GM18499 (cell line): ENCODE data around the gene SLC39A11.
"Not testable (repeated sequence)": the region's sequence is repeated elsewhere in the genome, so short reads cannot be mapped to it uniquely, and the experiment has no call there.

Experiments
- ATAC-seq: cut with Tn5 transposase; IDR thresholded peaks from one replicate; pipeline ENCODE4 v1.9.1; 2021; ENCODE audit warnings: moderate number of reproducible peaks; ENCODE audit not compliant: insufficient read depth, unreplicated experiment

SLC39A11 gene

GRCh38 chr17:72816406-72816805 lies 276.1 kb downstream of the SLC39A11 start:
- ATAC-seq, result no peak

GRCh38 chr17:72813481-72813880 lies 279.0 kb downstream of the SLC39A11 start:
- ATAC-seq, result no peak

DNA sequence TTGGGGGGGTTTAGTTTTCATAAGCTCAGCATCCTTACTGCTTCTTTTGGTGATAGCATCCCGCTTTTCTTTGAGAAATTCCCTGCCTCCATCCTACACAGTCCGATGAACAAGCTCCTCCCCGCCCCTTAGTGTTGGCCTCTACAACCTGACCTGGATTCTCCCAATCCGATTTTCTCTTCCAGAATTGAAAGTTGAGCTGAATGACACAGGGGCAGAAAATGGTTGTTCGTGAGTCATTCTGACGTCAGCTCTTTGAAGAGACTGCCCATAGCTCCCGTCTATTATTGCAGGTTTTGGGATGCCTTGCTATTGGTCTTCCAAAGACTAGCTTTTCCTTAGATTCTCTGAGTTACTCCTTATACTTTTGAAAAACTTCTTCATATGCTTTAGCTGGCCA lies 279.7 kb downstream of the SLC39A11 start:
- no peak for ATAC-seq

DNA sequence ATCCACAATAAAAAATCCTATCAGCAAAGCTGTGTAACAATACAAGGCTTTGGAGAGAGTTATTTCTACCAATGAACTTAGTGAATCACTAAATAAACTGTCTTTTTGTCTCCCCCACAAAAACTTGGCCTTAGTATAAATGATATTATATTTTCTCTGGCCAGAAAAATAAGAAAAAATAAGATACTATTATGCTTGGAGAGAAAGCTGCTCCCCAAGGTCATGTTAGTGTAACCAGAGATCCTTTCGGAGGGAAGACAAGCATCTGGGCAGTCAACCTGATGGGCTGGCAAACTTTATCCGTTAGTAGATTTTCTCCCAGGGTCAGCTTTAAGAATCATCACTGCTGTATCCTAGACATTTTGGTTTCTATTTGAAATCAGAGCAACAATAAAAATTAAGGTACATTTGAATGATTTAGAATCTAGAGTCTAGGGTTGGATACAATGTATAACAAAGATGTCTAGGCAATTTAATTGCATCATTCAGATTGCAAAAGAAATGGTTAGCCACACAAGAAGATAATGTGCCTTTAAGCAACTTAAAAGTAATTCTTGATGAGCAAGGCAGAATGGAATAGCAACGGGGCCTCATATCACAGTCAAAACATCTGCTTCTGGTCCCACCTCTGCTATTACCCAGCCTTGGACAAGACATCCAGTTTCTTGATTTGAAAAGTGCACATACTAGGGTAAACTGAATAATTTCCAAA lies 280.4 kb downstream of the SLC39A11 start:
- ATAC-seq, result no peak

DNA sequence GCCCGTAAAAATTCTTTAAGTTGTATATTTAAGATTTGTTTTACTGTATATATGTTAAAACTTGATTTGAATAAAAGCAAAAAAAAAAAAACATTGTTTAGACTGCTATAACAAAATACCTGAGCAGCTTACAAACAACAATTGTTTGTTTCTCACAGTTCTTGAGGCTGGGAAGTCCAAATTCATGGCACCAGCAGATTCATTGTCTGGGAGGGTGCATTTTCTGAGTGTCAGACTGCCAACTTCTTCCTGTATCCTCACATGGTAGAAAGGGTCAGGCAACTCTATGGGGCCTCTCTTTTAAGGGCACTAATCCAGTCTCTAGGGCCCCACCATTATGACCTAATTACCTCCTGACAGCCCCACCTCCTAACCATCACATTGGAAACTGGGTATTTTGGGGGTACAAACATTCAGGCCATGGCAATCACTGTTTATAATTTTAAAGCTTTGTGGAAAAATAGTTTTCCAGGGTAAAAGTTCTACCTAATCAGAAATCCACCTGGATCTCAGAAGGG lies 281.4 kb downstream of the SLC39A11 start:
- no peak for ATAC-seq

GRCh38 chr17:72806011-72806410 lies 286.5 kb downstream of the SLC39A11 start:
- ATAC-seq, result no peak

- ATAC-seq, result no peak
These were observed 287.4 kb downstream of the SLC39A11 start for GRCh38 chr17:72804949-72805707.

DNA sequence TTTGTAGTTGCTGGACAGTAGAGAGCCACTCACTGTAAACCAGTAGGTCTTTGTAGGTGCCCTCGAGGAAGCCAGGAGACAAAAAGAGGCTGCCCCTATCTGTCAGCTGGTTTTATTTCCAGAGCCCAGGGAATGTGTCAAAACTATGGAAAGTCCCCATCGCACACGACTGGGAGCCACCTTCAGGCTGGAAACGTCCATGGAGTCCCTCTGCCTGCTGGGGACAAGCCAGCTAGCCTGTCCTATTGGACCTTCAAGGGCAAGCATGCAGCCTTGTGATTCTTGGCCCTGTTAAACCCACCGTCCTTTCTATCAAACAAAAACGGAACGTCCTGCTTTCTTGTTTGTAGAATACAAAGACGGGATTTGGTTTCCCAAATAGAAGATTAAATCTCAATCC lies 289.8 kb downstream of the SLC39A11 start:
- ATAC-seq, result no peak

GRCh38 chr17:72797142-72797541 lies 295.3 kb downstream of the SLC39A11 start:
- ATAC-seq, result no peak

- no peak for ATAC-seq
These were observed 296.5 kb downstream of the SLC39A11 start for GRCh38 chr17:72795941-72796340.

DNA sequence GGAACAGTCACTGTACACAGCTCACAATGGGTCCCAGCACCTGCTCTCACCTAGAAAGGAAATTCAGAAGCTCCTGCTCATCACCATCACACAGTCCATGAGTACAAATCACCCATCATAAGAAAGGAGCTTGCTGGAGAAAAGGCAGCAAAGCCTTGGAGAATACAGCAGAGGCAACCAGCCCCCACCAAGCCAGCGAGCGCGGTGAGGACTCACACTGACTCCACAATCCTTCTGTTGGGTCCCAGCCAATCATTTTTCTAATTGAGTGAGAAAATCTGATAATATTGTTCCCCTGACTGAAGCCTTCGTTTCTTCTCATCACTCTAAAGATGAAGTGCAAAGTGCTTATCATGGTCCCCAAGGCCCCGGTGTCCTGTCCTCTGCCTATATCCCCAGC lies 298.3 kb downstream of the SLC39A11 start:
- ATAC-seq, result no peak

- ATAC-seq, result no peak
These were observed 299.7 kb downstream of the SLC39A11 start for GRCh38 chr17:72792771-72793170.

- no peak for ATAC-seq
These were observed 302.3 kb downstream of the SLC39A11 start for GRCh38 chr17:72790190-72790589.

- no peak for ATAC-seq
These were observed 302.8 kb downstream of the SLC39A11 start for GRCh38 chr17:72789711-72790110.

GRCh38 chr17:72788950-72789585 lies 303.4 kb downstream of the SLC39A11 start:
- ATAC-seq, result no peak

DNA sequence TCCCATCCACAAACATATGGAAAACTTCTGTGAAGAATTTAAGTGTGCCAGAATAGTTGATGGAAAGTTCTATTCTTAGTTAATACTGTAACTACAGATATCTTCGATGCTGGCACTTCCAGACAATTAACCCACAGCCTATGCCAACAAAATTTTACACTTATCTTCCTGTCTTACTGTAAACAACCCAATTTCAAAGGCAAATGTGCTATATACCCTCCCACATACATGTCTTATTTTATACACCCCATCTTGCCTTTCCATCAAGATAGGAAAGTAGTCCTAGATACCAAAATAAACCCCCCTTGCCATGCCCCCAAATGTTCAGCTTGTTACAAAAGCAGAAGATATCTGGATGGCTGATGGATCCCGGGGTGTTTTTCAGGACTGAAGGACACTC lies 306.3 kb downstream of the SLC39A11 start:
- no peak for ATAC-seq

DNA sequence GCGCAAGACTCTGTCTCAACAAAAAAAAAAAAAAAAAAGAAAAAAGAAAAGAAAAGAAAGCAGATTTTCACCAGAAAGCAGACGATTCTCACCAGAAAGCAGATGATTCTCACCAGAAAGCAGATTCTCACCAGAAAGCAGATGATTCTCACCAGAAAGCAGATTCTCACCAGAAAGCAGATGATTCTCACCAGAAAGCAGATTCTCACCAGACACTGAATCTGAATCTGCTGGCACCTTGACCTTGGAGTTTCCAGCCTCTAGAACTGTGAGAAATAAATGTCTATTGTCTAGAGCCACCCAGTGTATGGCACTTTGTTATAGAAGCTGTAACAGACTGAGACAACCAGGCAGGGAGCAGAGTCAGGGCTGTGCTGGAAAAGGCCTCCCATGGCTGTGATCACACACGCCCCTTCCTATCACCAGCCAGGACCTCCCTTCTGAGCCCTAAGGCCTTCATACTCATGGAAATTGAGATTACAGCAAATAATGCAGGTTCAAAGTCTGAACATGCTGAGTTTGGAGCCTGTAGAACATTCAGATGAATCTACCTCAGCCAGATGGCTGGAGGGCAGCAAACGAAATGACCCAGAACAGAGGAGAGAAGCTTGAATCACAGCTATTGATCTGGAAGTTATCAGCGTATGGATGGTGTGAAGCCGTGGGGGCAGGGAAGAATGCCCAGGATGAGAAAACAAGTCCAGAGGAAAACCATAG lies 309.3 kb downstream of the SLC39A11 start:
- no peak for ATAC-seq

- ATAC-seq, result not testable (repeated sequence)
These were observed 310.1 kb downstream of the SLC39A11 start for GRCh38 chr17:72782437-72782836.

- ATAC-seq, result no peak
These were observed 314.0 kb downstream of the SLC39A11 start for GRCh38 chr17:72778169-72779151.
